Nephron (organoid): Measurements from ENCODE around the gene NCKAP1.
A peak's percentile ranks its signal among the peaks of the same experiment; 100 is the strongest.

Experiments
- H3K27ac Mint-ChIP-seq, 3 experiments: 2 replicates each; pipeline ENCODE4 v1.8.0; 2020; ENCODE audit warnings: mixed read lengths in 3 of 3, mild to moderate bottlenecking in 2 of 3, moderate library complexity in 1 of 3
- H3K27me3 Mint-ChIP-seq: 2 replicates; pipeline ENCODE4 v1.8.0; 2021; ENCODE audit warnings: low read depth, mild to moderate bottlenecking, moderate library complexity, mixed read lengths
- H3K36me3 Mint-ChIP-seq: 2 replicates; pipeline ENCODE4 v1.8.0; 2020; ENCODE audit warnings: low read depth, mixed read lengths
- H3K4me1 Mint-ChIP-seq: 2 replicates; pipeline ENCODE4 v1.8.0; 2020; ENCODE audit warnings: mixed read lengths
- H3K4me3 Mint-ChIP-seq, 3 experiments: 2 replicates each; pipeline ENCODE4 v1.8.0; 2020; ENCODE audit warnings: mild to moderate bottlenecking in 3 of 3, mixed read lengths in 3 of 3, moderate library complexity in 2 of 3
- H3K9me3 Mint-ChIP-seq: 2 replicates; pipeline ENCODE4 v1.8.0; 2020; ENCODE audit warnings: mixed read lengths
- CTCF ChIP-seq, 3 experiments: fragments of 200-600 bp; sonication (generic); IDR thresholded peaks; one replicate each; pipeline ENCODE4 v1.5.0; 2021; ENCODE audit warnings: antibody characterized with exemption in 3 of 3; ENCODE audit not compliant: unreplicated experiment in 3 of 3

Gene NCKAP1

GRCh38 chr2:182916417-182916816 is 121.8 kb downstream of the NCKAP1 start:
- Mint-ChIP-seq H3K27me3 (no peaks in the 10 kb centered on the region), H3K9me3 (no peaks in the 10 kb centered on the region), H3K4me1 (peaks cover 14% of the 10 kb centered on the region), H3K27ac (no peak overlapping the region), H3K36me3 (peaks cover 78% of the 10 kb centered on the region), H3K4me3 (no peak overlapping the region)
- TF ChIP-seq CTCF (IDR thresholded peaks at IDR 0.05; ENCODE audit: unreplicated experiment in 3 of 3), result no peak

- Mint-ChIP-seq H3K4me3 (no peak overlapping the region), H3K27ac (peak overlapping the region in 1 of 3 experiments; percentile 45), H3K36me3 (peaks cover 77% of the 10 kb centered on the region), H3K27me3 (no peaks in the 10 kb centered on the region), H3K4me1 (peaks cover 14% of the 10 kb centered on the region), H3K9me3 (no peaks in the 10 kb centered on the region)
- no peak for TF ChIP-seq CTCF (IDR thresholded peaks at IDR 0.05; ENCODE audit: unreplicated experiment in 3 of 3)
These were observed 122.6 kb downstream of the NCKAP1 start for GRCh38 chr2:182915369-182916326.

GRCh38 chr2:182914852-182915251 is 123.4 kb downstream of the NCKAP1 start:
- no peaks in the 10 kb centered on the region for H3K9me3 Mint-ChIP-seq
- peaks cover 14% of the 10 kb centered on the region for H3K4me1 Mint-ChIP-seq
- H3K27ac Mint-ChIP-seq, result peak overlapping the region in 1 of 3 experiments; percentile 45
- peaks cover 78% of the 10 kb centered on the region for H3K36me3 Mint-ChIP-seq
- no peak for TF ChIP-seq CTCF (IDR thresholded peaks at IDR 0.05; ENCODE audit: unreplicated experiment in 3 of 3)
- no peak overlapping the region for H3K4me3 Mint-ChIP-seq
- H3K27me3 Mint-ChIP-seq, result no peaks in the 10 kb centered on the region

- Mint-ChIP-seq H3K36me3 (peaks cover 76% of the 10 kb centered on the region), H3K27ac (peak overlapping the region in 1 of 3 experiments; percentile 94), H3K4me1 (peaks cover 14% of the 10 kb centered on the region), H3K4me3 (no peak overlapping the region), H3K27me3 (no peaks in the 10 kb centered on the region), H3K9me3 (no peaks in the 10 kb centered on the region)
- no peak for TF ChIP-seq CTCF (IDR thresholded peaks at IDR 0.05; ENCODE audit: unreplicated experiment in 3 of 3)
These were observed 125.2 kb downstream of the NCKAP1 start for GRCh38 chr2:182913064-182913463.

GRCh38 chr2:182912518-182912915 is 125.7 kb downstream of the NCKAP1 start:
- Mint-ChIP-seq H3K9me3 (no peaks in the 10 kb centered on the region), H3K27me3 (no peaks in the 10 kb centered on the region), H3K4me1 (peaks cover 16% of the 10 kb centered on the region), H3K4me3 (no peak overlapping the region), H3K27ac (peak overlapping the region in 1 of 3 experiments; percentile 94), H3K36me3 (peaks cover 72% of the 10 kb centered on the region)
- TF ChIP-seq CTCF (IDR thresholded peaks at IDR 0.05; ENCODE audit: unreplicated experiment in 3 of 3), result no peak
